Urinary bladder (tissue), 4 donors: ENCODE results near the gene RPS6KA6. TPM values are rescaled to one million over a fixed set of nuclear protein-coding genes. Genes with fewer than 3 reads are reported as not detected.
"Not testable (repeated sequence)": the region's sequence is repeated elsewhere in the genome, so short reads cannot be mapped to it uniquely, and the experiment has no call there.

Experiments
- DNase-seq: peaks from one replicate; pipeline ENCODE4 v3.0.0-alpha.2; 2015; ENCODE audit errors: extremely low spot score
- H3K27ac ChIP-seq: one replicate; pipeline ENCODE4 v1.5.1; 2013; ENCODE audit warnings: low read depth, mild to moderate bottlenecking, moderate library complexity
- H3K36me3 ChIP-seq: one replicate; pipeline ENCODE4 v1.6.1; 2013; ENCODE audit warnings: mild to moderate bottlenecking, moderate library complexity; ENCODE audit not compliant: insufficient read depth
- H3K4me1 ChIP-seq: one replicate; pipeline ENCODE4 v1.6.1; 2013; ENCODE audit warnings: mild to moderate bottlenecking, moderate library complexity; ENCODE audit not compliant: insufficient read depth
- H3K4me3 ChIP-seq: one replicate; pipeline ENCODE4 v1.5.1; 2013; ENCODE audit warnings: low read depth, low read length
- WGBS: extraction: QIAGEN DNeasy Blood & Tissue Kit; methylation state at CpG from one replicate; pipeline ENCODE4 v1.1.7; 2013; 5-methylcytosine and 5-hydroxymethylcytosine counted together
- polyA plus RNA-seq: library from polyadenylated mRNA; stranded (reverse); fragments of 200-250 nt; gene quantifications from one replicate; pipeline ENCODE4 v1.2.3, GENCODE V29; 2013
- total RNA-seq: library from RNA; depleted of rRNA; stranded (reverse); fragments of >200 nt; gene quantifications from one replicate; pipeline ENCODE4 v1.2.3, GENCODE V29; 2014
- donor health status: healthy with polysubstance abuse.
- donor health status: healthy.

RPS6KA6 gene
- total and polyA plus RNA-seq, 2 donors, result 1.4 to 9.6 TPM

GRCh38 chrX:84144991-84145390, 43.0 kb downstream of the RPS6KA6 start:
- H3K36me3 ChIP-seq, result no peaks in the 10 kb centered on the region
- H3K27ac ChIP-seq, result no peak overlapping the region
- WGBS, result 97% methylated on average over 3 of the region's 3 CpGs
- H3K4me3 ChIP-seq, result no peak overlapping the region
- no peaks in the 10 kb centered on the region for H3K4me1 ChIP-seq
- no peak for DNase-seq

GRCh38 chrX:84144281-84144680, 43.7 kb downstream of the RPS6KA6 start:
- H3K4me1 ChIP-seq, result no peaks in the 10 kb centered on the region
- H3K36me3 ChIP-seq, result no peaks in the 10 kb centered on the region
- no peak overlapping the region for H3K27ac ChIP-seq
- DNase-seq, result no peak
- no peak overlapping the region for H3K4me3 ChIP-seq
- 98% methylated on average over 1 of the region's 1 CpG for WGBS

GRCh38 chrX:84133023-84133422, 55.0 kb downstream of the RPS6KA6 start:
- no peak overlapping the region for H3K4me3 ChIP-seq
- 70% methylated on average over 2 of the region's 2 CpGs for WGBS
- H3K4me1 ChIP-seq, result no peaks in the 10 kb centered on the region
- no peak overlapping the region for H3K27ac ChIP-seq
- H3K36me3 ChIP-seq, result no peaks in the 10 kb centered on the region
- no peak for DNase-seq

- WGBS, result 95% methylated on average over 4 of the region's 4 CpGs
- H3K27ac ChIP-seq, result no peak overlapping the region
- no peaks in the 10 kb centered on the region for H3K36me3 ChIP-seq
- H3K4me3 ChIP-seq, result no peak overlapping the region
- DNase-seq, result no peak
- no peaks in the 10 kb centered on the region for H3K4me1 ChIP-seq
These were observed 64.4 kb downstream of the RPS6KA6 start for GRCh38 chrX:84123585-84123984.

GRCh38 chrX:84118769-84119168, 69.2 kb downstream of the RPS6KA6 start:
- Histone ChIP-seq H3K36me3 (no peaks in the 10 kb centered on the region), H3K4me3 (no peak overlapping the region), H3K4me1 (no peaks in the 10 kb centered on the region), H3K27ac (no peak overlapping the region)
- peak; percentile 20 for DNase-seq

- Histone ChIP-seq H3K4me3 (no peak overlapping the region), H3K4me1 (no peaks in the 10 kb centered on the region), H3K36me3 (no peaks in the 10 kb centered on the region), H3K27ac (no peak overlapping the region)
- no peak for DNase-seq
- WGBS, result 89% methylated on average over 4 of the region's 4 CpGs
These were observed 69.7 kb downstream of the RPS6KA6 start for GRCh38 chrX:84118315-84118714.

GRCh38 chrX:84108584-84108983, 79.4 kb downstream of the RPS6KA6 start:
- 97% methylated on average over 5 of the region's 5 CpGs for WGBS
- Histone ChIP-seq H3K36me3 (no peaks in the 10 kb centered on the region), H3K27ac (no peak overlapping the region), H3K4me3 (no peak overlapping the region), H3K4me1 (no peaks in the 10 kb centered on the region)
- DNase-seq, result no peak

- H3K27ac ChIP-seq, result no peak overlapping the region
- H3K4me1 ChIP-seq, result no peaks in the 10 kb centered on the region
- WGBS, result 97% methylated on average over 2 of the region's 2 CpGs
- no peak for DNase-seq
- H3K4me3 ChIP-seq, result no peak overlapping the region
- H3K36me3 ChIP-seq, result no peaks in the 10 kb centered on the region
These were observed 88.9 kb downstream of the RPS6KA6 start for GRCh38 chrX:84099120-84099519.

GRCh38 chrX:84079479-84080197, 108.4 kb downstream of the RPS6KA6 start:
- H3K4me3 ChIP-seq, H3K4me1 ChIP-seq, DNase-seq, H3K36me3 ChIP-seq, H3K27ac ChIP-seq: not testable (repeated sequence)
- WGBS, result 63% methylated on average over 9 of the region's 9 CpGs

GRCh38 chrX:84078991-84079390, 109.0 kb downstream of the RPS6KA6 start:
- 68% methylated on average over 9 of the region's 9 CpGs for WGBS
- Histone ChIP-seq H3K36me3 (no peaks in the 10 kb centered on the region), H3K27ac (no peak overlapping the region), H3K4me1 (no peaks in the 10 kb centered on the region), H3K4me3 (no peak overlapping the region)
- DNase-seq, result no peak

GRCh38 chrX:84064814-84065213, 123.2 kb downstream of the RPS6KA6 start:
- Histone ChIP-seq H3K36me3 (no peaks in the 10 kb centered on the region), H3K4me3 (no peak overlapping the region), H3K4me1 (no peaks in the 10 kb centered on the region), H3K27ac (no peak overlapping the region)
- 86% methylated on average over 2 of the region's 2 CpGs for WGBS
- no peak for DNase-seq

- H3K4me3 ChIP-seq, result no peak overlapping the region
- no peaks in the 10 kb centered on the region for H3K4me1 ChIP-seq
- DNase-seq, result no peak
- H3K27ac ChIP-seq, result no peak overlapping the region
- no peaks in the 10 kb centered on the region for H3K36me3 ChIP-seq
- 86% methylated on average over 4 of the region's 4 CpGs for WGBS
These were observed 123.8 kb downstream of the RPS6KA6 start for GRCh38 chrX:84064164-84064563.

GRCh38 chrX:84047339-84047738, 140.7 kb downstream of the RPS6KA6 start:
- Histone ChIP-seq H3K4me1 (no peaks in the 10 kb centered on the region), H3K4me3 (no peak overlapping the region), H3K27ac (no peak overlapping the region), H3K36me3 (no peaks in the 10 kb centered on the region)
- WGBS, result 71% methylated on average over 2 of the region's 2 CpGs
- DNase-seq, result no peak

GRCh38 chrX:84046403-84046984, 141.5 kb downstream of the RPS6KA6 start:
- no peak for DNase-seq
- no peaks in the 10 kb centered on the region for H3K36me3 ChIP-seq
- no peak overlapping the region for H3K27ac ChIP-seq
- H3K4me1 ChIP-seq, result no peaks in the 10 kb centered on the region
- H3K4me3 ChIP-seq, result no peak overlapping the region
- 34% methylated on average over 7 of the region's 7 CpGs for WGBS
